HG03432 (cell line): Measurements from ENCODE around the gene RNF215.

Experiments used
- ATAC-seq: cut with Tn5 transposase; IDR thresholded peaks from one replicate; pipeline ENCODE4 v1.9.1; 2021; ENCODE audit warnings: mild to moderate bottlenecking, moderate library complexity; ENCODE audit not compliant: unreplicated experiment

RNF215 gene

DNA sequence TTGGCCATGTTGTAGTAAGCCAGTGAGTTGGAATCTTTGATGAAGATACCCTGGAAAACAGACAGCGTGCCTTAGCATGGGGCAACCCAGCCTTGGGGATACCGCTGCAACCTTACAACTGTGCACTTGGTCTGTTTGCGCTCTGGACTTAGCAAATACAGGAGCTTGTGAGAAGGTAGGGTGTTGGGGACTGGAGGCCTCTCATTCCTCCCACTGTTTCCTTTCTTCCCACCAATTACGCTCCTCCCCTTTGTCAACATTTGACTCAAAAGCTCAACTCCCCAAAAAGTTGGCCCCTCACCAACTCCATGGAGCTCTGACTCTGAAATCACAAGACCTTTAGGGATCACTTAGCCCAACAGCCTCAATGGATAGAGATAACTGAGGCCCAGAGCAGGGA, 52.6 kb downstream of the RNF215 start:
- ATAC-seq = no peak

DNA sequence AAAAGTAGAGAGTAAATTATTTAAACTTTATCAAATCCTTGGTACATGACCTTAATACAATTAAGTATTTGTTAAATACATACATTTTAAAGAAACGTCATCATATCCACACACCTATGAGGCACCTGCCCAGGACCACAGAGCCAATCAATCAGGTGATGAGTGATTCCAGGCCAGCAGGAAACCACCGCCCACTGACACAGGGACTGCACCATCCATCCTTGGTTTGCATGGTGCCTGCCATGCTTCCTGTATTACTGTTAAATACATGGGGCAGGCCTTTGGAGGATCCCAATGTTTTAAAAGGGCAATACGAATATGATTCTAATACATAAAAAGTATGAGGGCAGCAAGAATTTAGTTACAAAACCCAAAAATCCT, 53.5 kb downstream of the RNF215 start:
- ATAC-seq = no peak

DNA sequence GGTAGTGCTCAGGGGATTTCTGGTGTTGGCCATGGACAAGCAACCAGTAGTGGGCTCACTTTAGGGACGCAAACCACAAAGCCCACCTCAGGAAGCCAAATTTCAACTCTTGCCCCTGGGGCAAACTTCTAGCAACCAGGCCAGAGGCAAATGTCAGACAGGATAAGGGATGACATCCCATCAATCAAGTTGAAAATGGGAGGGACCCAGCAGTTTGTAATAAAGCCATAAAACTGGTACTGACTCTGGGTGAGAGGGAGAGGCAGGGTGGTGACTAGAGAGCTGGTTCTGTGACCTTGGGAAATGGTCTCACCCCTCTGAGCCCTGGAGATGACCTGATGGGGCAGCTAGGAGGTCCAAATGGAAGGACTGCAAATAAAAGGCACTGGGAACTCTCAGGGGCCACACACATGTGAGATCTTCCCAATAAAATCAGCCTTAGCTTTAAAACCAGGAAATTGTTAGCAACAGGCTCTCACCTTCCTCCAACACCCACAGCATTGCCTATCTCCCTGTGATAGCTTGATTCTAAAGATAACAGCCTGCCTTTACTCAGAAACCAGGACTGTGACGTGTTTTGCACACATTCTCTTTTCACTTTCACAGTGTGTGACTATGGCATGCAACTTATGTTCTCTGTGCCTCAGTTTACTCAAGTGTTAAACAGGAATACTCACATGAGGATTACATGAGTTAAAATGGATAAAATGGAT, 54.1 kb downstream of the RNF215 start:
- ATAC-seq = no peak

DNA sequence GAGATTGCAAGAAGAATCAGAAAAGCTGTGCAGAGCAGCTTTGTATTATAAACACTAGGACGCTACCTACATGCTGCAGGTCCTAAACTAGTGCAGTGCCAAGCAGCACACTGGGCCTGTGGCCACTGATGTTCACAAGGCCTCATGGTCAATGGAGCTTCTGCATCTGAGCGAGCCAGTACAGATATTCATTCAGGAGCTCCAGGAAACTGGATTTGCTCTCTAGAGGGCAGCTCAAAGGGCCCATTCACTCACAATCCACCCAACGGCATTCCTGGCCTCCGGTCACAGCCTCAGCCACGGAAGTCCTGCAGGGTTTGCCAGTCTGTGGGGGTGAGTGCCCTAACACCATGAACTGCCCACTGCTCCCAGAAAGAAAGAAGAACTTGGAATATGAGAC, 54.7 kb downstream of the RNF215 start:
- no peak for ATAC-seq
